Activated T-cell treated with anti-CD3 and anti-CD28 coated beads for 4 hours (primary cell): ENCODE results near the gene HS2ST1.

Experiments used
- DNase-seq: peaks from one replicate; pipeline ENCODE4 v3.0.0-alpha.2; 2020

Gene HS2ST1

GRCh38 chr1:87144316-87144895 is 230.0 kb downstream of the HS2ST1 start:
- DNase-seq, result no peak

GRCh38 chr1:87144981-87145380 is 230.5 kb downstream of the HS2ST1 start:
- no peak for DNase-seq

- DNase-seq, result no peak
These were observed 232.1 kb downstream of the HS2ST1 start for GRCh38 chr1:87146538-87146937.

GRCh38 chr1:87146986-87147385 is 232.6 kb downstream of the HS2ST1 start:
- DNase-seq, result no peak

- DNase-seq, result no peak
These were observed 233.4 kb downstream of the HS2ST1 start for GRCh38 chr1:87147851-87148250.

DNA sequence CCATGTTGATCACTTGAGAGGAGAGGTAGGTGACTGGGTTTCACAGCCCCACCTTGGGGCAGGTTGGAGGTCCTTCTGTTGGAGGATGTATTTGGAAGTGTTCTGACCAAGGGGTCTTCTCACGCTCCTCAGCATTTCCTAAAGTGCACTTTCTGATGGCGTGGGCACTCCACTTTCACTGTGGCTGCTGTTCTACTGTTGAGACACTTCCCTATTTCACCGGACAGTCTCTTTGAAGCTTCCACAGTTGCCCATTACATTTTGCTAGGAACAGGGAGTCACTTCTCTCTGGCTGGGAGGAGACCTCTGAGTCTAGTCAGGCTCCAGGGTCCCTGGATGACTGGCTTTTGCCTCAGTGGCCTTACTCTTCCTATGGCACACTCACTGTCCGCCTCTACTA is 234.2 kb downstream of the HS2ST1 start:
- no peak for DNase-seq

DNA sequence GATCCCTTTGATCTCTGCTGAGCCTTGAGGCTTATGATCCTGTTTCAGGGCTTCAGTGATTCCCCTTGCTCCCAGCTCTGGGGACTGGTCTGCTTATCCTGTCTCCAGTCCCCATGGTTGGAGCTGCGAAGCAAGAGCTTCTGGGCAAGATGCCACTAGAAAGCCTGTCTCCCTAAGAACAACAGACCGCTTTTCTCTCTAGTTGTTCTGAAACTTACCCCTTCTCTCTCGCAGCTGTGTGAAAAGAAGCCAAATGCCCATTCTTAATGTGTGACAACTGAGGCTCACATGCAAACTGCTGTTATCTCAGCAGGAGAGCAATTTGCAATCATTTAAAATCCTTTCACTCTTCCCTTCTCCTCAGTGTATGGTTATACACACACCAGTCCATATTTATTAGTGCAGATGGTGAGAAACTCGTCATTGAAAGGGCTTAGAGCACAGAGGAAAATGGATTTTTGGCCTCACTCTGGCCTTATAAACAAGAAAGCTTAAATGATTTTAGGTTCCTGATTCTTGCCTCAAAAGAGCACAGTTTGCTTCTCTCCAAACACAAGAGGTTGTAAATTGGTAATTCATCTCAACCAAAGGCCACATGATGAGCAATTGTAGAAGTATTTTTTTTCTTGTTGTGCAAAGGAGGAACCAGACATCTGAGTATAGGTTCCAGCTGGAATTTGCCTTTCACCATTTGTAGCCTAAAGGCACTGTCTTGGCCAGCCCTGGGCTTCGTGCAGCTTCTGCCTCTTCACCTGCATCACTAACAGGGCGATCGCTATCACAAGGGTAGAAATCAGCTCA is 235.0 kb downstream of the HS2ST1 start:
- DNase-seq, result no peak

DNA sequence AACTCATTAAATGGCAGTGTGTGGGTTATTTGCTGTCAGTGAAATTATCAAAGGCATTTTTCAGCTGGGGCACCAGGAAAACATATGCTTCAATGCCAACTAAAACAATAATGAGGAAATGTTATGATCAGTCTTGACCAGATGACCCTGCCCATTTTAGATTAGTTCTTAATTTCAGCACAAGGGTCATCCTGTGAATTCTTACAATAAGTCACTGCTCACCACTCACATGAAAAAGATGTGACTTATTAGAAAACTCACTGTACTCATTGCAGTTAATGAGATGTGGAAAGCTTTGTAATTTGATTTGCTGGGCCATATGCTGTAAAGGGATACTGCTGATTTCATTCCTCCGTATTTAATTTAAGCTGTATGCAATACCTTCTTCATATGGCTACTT is 235.7 kb downstream of the HS2ST1 start:
- no peak for DNase-seq

DNA sequence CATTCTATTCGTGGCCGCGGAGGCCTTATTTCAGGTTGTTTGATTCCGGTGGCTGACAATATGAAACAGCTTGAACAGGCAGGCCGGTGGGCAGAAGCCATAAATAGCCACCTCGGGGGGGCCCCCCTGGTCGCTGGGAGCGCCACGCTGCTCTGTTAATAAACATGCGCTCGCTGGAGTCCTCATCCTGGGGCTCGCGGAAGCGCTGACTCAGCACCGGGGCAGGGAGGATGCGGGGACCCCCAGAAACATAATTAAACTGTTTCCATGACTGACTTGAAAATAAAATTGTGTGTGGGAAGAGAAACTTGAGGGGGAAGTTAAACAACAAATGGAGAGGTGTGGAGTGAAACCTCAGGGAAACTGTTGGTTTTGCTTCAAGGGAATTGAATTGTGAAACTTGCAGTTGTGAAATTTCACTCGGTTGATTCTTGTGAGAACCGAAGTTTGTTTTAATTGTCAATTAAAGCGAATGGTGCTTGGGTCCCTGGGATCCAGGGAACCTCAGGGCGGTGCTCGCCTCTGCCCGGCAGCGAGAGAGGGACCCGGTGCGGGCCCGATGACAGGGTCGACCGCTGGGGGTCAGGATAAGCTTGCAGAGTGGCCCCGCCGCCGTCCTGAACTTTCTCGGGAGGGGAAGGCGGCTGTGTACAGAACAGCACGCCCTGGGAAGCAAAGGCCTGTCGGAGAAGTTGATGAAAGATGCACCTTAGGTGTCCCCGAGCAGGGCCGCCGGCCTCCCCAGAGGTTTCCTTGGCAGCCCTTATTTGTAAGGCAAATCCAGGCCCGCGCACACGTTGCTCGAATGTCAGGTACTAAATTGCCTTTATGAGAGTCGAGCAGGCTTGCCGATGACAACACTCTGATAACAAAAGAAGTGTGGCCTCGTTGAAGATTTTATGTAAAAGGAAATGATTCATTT is 237.3 kb downstream of the HS2ST1 start:
- peak; percentile 14 for DNase-seq

- no peak for DNase-seq
These were observed 239.9 kb downstream of the HS2ST1 start for GRCh38 chr1:87154384-87154783.

- no peak for DNase-seq
These were observed 240.7 kb downstream of the HS2ST1 start for GRCh38 chr1:87155170-87155569.

DNA sequence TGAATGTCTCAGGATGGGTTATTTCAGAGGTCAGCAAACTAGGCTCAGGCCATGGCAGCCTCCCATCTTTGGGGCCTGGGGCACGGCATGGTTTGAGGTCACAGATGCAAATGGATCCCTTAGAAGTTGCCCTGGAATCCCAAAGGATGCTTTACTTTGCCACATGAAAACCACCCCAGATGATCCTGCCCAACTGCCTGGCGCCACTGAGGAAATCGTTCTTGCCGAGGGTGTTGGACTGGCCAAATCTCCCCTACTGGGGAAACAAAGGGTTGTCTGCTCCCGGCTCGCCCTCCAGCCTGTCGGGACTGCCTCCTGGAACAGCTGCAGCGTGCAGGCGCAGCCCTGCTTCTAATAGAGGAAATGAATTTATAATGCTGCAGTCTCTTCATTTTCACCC is 241.2 kb downstream of the HS2ST1 start:
- no peak for DNase-seq

- DNase-seq, result no peak
These were observed 241.7 kb downstream of the HS2ST1 start for GRCh38 chr1:87156124-87156523.

- DNase-seq, result no peak
These were observed 245.0 kb downstream of the HS2ST1 start for GRCh38 chr1:87159378-87159915.
